ENCODE data around the gene PPFIBP2.

Gene PPFIBP2

DNA sequence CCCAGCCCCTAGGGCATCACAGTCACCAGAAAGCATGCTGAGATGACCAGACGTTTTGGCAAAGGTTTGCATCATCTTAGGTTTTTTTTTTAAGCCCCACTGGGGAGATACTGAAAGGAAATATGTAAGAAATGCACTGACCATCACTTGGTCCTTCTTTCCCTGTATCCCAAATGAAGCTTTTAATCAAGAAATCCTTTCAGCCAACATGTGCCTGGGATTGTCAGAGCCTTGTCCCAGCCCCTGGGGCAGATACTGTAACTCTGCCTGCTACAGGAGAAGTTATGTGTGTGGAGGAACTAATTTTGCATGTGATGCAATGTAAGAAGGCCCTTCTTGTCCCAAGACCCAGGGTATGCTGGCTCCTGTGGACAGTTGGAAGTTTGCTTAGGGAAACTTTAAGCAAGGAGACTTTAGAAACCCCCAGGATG is 65.6 kb downstream of the PPFIBP2 start:
- DNase-seq = no peak

DNA sequence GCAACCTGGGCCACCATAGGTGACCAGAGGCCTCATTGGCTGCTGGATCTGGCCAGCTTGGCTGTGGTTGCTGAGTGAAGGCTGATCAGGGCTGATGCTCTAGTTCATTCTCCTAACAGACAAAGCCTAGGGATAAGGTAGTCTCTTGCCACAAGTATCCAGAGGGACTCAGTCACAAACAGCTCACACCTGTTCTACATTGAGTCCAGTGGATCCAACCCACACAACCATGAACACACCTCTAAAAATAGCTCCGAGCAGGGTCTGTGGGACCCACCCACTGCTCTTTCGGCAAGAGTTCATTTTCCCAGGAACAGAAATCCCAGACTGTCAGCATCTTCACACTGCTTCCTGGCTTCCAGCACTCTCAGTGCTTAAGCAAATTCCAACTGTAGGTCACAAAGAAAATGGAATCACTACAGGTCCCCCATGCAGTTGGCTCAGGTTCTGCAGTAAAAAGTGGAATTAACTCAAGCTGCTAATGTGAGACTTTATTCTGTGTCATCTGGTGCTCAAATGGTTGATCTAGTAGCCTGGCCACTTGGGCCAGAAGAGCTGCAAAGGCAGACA is 67.3 kb downstream of the PPFIBP2 start:
- DNase-seq = no peak

DNA sequence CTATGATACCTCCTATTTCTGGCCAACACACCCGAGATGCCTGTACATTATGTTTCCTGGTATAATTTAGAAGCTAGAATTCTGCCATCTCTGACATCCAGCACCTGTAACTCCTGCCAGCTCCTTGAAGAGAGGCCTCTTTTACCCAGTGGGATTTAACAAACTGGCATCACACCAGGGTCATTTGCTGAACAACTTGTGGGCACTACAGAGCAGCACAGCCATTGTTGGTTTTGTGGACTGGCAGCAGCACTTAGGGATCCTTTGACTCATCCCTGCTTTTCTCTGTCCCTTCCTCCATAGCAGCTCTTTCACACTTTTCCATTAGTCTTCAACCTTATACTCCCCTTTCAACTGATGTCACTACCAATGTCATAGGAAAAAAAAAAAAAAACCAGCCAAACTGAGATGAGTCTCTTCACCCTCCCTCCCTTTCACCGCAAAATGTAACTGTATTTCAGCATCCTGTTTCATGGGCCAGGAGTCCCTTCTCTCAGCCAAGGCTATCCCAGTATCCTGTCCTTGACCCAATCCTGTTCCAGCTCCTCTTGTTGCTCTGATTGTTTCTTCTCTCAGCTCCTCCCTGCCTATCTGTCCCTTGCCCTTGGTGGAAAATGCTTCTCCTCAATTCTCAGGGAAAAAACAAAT is 68.7 kb downstream of the PPFIBP2 start:
- DNase-seq = no peak

DNA sequence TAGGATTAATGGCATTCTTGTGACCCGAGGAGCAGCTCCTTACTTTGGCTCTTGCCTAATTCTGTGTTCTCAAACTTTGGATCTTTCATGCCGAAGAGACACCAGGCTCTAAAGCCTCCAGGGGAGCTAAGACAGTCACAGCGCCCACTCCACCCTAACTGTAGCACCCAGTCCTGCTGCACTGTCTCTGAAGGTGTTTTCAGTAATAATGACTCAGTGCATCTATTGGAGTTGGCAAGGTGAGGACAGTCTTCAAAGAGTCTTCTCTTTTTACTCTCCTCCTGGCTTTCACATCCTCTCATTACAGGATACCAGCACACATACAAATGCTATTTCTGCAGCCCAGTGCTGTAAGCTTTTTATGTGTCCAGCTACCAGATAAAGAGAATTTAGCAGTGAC is 69.4 kb downstream of the PPFIBP2 start:
- no peak for DNase-seq

DNA sequence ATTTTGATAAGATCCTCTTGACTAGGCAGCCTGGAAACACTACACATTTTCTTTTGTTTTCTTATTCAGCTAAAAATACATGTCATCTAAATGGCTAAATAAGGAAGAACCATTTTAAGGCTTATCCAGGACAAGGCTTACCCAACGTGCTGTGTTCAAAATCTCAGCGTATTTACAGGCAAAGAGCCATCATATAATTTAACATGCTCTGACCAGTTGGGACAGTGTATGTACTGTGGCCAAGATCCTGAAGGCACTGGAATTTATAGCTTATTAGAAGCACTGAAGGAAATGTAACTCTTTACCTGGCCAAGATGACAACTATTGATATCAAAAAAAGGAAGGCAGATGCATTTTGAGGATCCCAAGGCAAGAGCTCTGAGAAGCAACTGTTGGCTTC is 71.1 kb downstream of the PPFIBP2 start:
- no peak for DNase-seq

DNA sequence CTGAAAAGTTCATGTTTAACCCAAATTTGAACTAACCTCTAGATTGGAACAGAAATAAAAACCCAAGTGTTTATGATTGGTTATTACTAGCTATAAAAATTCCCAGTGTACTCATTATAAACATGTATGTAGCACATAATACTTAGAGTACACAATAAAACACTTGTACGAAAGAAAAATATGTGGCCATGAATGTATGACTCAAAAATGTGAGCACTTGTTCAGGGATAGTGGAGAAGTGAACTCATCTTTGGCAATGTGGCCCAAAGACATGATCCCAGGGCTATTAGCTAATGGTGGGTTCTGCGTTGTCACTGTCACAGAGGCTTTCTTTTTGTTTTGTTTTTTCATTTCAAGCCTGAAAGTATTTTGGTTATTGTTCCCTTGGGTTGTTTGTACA is 72.0 kb downstream of the PPFIBP2 start:
- DNase-seq = no peak

DNA sequence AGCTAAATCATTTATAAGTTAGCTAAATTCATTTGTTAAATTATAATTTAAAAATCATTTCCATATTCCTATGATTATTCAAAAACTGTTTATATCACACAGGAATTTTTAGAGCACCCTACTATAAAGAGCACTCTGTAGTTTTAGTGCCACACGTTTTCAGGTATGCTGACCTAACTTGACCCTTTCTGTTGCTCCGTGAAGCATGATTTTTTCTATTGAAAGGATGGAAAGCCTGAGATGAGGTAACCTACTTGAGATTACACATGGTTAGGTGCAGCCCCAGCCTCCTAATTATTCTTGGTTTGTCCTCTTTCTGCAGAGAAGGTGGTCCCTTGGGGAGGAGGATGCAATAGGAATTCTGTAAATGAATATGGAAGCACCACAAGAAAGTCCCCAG is 72.6 kb downstream of the PPFIBP2 start:
- no peak for DNase-seq

DNA sequence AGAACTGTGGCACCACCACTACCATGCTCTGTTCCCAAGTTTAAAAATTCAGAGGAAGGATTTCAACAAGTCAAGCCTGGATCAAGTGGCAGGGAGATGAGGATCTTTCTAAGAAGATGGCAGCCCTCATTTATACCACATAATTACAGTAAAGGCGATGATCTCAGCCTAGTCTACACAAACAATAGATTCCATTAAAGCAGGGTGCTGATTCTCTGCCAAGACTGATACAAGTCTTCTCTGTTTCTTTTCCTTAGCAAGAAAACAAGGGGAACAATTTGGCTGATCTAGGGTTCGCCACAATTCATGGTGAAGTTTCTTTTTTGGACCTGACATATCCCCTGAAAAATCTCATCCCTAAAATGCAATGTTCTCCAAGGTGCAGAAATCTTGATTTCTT is 73.9 kb downstream of the PPFIBP2 start:
- no peak for DNase-seq

DNA sequence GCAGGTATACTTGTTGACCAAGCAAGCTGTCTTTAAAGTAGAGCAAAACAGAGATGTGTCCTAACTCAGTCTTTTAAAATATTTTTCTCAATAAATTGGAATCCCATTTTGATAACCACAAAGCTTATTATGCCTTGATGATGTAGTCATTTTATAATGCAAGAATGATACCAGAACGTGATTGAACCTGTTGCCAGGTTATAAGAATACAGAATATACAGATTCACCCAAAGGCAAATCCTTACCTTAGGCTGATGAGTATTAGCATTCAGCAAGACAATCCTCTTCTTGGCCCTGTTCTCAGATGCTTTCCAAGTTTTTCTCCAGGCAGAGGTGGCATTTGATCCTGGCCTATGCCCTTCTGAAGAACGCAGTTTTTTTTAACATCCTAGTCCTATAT is 76.1 kb downstream of the PPFIBP2 start:
- no peak for DNase-seq

DNA sequence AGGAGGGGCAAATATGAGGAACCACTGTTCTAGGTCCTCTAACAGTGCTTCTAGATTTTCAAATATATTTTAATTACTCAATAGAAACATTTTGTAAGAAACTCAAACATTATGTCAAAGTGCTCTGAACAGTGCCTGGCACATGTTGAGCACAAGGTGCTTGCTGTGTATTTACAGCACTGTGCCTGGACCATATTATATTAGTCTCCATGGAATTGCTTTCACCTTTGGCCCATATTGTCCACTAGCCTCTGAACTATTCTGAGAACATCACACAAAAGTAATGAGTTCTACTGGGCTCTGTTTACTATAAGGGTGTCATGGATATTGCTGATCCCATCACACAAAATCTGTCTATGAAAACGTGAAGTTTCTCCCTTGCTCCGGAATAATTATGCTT is 76.7 kb downstream of the PPFIBP2 start:
- no peak for DNase-seq

DNA sequence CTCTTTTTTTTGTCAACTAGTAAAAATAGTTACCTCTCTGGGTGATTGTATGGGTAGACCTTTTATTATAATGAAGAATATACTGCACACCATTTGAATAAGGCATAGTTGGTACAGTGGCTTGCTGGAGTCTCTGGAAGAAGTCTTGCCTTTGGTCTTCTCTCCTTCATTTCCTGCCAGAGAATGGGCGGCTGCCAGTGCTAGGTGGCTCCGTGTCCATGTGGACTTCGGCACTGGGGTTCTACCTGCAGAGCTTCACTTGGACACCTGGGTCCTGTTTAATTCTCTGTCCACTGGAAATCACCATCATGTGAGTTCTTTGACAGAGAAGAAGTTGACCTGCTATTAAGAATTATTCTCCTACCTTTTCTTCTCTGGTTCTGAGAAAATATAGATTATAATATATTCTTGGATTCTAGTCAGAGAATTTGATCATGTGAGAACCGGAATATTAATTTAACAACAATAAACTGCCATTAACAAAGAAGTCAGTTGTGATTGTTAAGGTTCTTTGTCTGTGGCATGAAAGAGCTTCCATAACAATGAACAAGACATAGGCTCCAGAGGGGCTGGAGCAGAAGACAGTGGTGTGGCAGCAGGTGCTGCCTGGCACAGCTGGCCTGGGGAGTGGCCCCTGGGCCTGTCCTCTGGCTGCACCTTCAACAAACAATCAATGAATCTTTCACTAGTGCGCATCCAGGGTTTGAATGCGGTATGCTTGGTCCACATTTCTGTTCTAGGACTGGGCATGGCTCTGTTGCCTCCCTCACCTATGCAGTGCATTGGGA is 77.5 kb downstream of the PPFIBP2 start:
- no peak for DNase-seq

DNA sequence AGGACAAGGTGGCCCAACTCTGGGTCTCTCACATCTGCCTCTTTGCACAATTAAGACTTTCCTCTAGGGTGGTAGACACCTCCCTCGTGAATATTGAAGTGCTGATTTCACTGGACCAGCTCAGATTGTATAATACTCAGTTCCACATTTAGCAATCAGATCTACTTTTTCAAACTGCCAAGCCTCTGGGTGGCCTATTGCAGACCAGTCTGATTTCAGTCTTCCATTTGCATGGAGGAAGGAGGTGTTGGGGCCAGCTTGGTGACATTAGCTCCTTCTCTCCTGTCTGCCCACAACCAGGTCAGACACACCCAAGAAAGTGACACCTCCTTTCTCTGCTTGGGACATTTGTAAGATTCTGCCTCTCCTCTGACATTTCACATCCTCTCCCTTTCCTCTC is 78.2 kb downstream of the PPFIBP2 start:
- DNase-seq = no peak

DNA sequence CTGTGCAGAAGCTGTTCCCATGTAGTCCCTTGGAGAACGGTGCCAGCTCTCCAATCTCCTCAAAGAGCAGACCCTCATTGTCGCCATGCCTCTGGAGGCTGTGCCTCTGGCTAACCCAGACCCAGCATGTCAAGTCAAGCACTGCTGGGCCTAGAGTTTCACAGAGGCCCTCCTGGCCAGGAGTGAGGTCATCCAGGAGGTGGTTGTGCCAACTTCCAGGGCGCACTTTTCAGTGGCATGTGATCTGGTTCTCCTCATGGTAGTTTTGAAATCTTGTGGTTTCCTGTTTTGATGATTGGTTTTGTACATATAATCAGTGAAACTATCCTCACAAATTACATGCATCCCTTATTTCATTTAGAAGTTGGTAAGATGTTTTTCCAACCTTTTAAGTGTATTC is 78.9 kb downstream of the PPFIBP2 start:
- no peak for DNase-seq

DNA sequence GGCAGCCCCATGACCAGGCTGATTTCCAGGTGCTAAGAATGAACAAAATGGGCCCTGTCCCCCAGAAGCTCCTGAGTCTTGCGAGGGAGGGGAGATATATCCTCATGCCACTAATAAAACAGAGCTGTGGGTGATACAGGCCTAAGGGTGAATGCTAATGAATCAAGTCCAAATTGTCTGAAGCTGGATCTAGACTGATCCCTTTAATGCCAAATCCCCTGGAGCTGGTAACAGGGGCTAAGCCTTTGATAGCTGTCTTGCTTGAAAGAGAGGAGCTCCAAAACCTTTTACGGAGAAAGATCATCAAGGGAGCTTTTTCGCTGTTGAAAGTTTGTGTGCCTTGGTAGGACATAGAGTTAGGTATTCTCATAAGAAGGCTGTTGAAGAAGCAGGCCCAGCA is 79.7 kb downstream of the PPFIBP2 start:
- DNase-seq = no peak

DNA sequence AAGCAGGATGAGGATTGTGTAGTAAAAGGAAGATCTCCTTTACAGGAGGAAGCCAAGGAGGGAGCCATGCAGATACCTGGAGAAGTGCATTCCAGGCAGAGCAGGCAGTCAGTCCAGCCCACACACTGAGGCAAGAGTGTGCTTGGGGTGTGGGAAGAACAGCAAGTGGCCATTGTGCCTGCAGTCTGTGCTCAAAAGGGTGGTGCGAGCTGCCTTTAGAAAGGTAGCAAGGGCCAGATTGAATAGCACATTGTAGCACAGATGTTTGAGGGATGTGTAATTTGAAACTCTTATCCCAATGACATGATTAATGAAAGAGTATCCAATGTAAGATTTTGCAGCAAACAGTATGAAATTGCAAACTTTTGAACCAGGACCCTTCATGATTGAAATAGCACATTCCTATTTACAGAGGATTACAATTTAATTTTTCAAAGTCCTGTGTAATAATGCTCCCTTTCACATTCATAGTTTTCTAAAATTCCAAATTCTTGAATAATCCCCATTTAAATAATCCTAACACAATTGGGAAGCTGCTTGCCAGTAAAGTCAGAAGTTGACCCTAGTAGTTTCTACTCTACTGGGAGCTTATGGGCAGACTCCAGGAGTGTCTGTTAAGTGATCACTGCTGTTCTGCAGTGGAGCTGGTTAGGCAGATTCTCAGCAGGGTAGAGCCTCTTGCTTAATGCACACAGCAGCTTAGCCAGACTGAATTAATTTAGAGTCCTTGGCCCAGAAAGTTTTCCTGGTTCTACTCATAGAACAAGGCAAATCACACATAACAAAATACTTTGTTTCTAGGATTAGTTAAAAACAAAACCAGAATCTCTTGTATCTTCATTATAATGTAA is 81.4 kb downstream of the PPFIBP2 start:
- DNase-seq = no peak

DNA sequence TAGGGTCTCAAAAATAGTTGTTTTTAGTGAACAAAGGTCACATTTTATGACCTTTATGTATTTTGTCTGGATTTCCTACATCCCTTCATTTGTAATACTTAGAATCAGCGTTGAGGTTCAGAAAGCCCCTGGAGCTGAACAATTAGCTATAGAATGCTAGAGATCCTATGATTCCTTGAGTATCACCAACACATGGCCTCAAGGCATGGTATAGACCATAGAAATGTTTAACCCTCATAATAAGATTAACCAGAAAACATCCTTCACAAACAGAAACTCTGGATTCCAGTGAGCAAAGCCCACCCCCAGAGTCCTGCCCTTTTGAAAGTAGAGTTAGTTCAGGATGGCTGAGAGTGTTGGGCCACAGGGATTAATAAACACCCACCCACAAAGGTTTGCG is 82.2 kb downstream of the PPFIBP2 start:
- DNase-seq = no peak

DNA sequence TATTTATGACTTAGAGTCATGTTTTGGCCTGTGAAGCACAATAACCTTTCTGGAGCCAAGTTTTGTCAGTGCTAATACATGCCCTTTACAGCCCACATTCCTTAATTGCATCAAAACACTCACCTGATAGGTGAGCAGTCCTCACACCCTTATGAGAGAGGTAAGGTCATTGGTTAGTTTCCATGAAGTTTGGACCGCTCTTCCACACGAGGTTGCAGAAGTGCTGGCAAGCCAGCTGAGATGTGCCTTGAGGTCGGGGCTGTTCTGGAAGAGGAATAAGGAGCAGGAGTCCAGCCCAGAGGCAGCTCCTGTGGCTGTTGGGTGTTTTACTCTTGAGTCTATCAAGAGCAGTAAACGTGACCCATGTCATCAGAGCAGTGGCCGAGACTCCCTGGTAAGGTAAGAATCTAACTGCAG is 83.2 kb downstream of the PPFIBP2 start:
- DNase-seq = no peak

DNA sequence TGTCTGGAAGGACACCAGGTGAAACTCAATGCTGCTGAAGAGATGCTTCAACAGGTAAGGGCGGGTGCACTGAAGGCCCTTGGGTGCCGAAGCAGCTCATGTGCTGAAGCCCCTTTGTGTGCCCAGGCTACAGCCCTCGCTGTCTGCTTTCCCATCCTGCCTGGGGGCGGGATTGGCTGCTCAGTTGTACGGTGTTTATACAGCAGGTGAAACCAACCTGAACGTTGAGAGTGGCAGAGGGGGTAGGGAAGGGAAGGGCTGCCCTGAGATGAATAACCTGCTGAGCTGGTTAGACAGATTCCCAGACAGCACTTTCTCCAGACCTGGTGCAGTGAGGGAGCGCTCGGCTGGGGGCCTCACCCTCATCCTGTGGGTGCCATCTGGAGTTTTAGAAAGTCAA is 83.8 kb downstream of the PPFIBP2 start:
- DNase-seq = no peak

DNA sequence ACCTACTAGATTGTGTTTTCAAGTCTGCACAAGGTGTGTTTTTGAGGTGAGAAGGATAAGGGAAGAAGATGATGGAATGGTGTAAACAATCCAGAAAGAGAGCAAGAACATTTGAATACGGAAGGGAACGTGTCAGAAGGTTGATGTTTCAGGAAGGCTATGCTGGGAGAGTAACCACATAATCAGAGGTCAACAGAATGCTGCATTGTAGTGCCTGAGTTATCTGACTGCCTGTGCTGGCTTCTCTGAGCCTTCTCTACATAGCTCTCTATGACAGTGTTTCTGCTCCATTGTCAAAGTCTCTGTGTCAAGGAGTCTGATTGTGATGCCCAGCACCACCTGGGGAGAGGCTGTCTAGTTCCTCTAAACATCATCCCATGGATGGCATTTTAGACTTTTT is 85.4 kb downstream of the PPFIBP2 start:
- no peak for DNase-seq

DNA sequence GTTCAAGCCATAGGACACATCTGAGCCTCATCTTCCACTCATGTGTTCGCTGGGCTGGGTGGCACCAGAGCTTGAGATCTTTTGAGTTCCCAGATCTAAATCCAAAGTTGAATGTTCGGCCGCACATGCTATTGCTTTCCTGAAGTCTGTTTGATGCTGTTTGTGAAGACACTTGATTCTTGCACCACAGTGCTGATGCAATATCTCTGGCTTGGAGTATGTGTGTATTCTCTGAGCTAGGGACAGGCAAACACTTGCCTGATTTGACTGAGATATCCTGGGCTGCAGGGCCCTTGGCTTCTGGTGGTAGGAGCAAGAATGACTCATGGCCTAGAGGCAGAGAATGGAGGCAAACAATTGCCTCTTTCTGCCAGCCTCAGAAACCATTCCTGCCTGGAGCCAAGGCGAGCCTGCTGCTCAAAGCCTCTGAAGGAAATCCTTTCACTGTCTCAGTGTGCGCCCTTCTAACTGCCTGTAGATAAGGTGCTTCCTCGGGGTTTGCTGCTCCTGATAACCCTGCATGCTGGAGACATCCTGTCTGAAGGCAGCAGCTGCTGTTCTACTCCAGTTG is 86.5 kb downstream of the PPFIBP2 start:
- no peak for DNase-seq

DNA sequence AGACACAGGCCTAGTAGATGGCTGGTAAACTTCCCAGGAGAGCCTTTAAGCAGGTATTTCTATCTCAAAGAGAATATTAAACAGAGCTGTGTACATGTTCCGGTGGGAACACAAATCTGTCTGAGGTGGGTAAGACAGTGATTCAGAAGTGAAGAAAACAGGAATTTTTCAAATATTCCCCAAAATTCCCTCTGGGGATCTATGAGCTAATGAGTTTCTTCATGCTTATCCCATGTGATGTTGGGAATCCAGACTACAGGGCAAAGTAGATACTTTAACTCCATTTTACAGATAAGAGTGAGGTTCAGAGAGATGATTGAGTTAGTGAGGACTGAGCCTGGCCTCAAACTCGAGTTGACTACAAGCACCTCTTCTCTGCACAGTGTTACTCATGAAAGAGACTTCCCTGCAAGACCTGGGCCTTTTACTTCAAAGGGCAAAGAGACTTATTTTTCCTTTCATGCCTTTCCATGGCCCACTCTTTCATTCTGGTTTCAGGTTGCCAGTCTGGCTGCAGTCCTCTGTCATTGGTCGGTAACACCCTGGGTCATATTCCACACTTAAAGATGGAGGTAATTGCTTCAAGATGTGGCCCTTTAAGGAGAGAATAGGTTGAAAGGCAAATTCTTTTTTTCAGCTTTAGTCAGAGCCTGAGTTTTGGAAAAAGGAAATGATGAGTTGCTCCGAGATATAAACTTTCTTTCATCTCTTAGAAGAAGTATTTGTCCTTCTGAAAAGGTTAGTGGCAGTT is 89.4 kb downstream of the PPFIBP2 start:
- DNase-seq = no peak

DNA sequence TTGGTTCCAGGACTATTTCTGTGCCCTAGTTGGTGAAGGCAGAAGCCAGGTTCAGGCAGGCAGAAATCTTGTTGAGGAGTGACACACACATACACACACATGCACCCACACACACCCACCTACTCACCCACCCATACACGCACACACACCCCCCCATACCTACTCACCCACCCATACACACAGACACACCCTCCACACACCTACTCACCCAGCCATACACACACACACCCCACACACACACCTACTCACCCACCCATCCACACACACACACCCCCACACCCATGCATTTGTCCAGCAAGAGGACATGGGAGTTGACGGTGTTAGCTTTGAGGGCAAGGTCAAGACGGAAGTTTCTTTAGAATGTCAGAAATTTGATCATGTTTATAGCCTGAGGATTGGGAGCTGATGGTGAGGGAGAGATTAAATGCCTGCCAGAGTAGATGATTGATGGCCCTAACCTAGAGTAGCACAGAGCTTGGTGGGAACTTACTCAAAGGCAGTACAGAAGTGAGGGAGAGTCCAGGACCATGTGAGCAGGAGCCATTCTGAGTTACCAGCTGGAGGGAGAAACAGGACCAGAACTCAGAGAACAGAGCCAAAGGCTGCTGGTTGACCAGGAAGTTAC is 90.6 kb downstream of the PPFIBP2 start:
- DNase-seq = no peak

Measured in activated T-cell treated with anti-CD3 and anti-CD28 coated beads, Interleukin-2, amount 50 U/mL, for 48 hours (primary cell).